GM18909 (cell line): ENCODE data around the gene PICALM.
A peak's percentile ranks its signal among the peaks of the same experiment; 100 is the strongest.
"Not testable (repeated sequence)": the region's sequence is repeated elsewhere in the genome, so short reads cannot be mapped to it uniquely, and the experiment has no call there.

Experiments used
- ATAC-seq: cut with Tn5 transposase; IDR thresholded peaks from one replicate; pipeline ENCODE4 v1.9.1; 2021; ENCODE audit warnings: mild to moderate bottlenecking; ENCODE audit not compliant: unreplicated experiment, poor library complexity

The PICALM gene

GRCh38 chr11:86002431-86002830 is 66.5 kb downstream of the PICALM start:
- no peak for ATAC-seq

- no peak for ATAC-seq
Measured at GRCh38 chr11:85991508-85991907, 77.4 kb downstream of the PICALM start.

- no peak for ATAC-seq
Measured at GRCh38 chr11:85989746-85990145, 79.1 kb downstream of the PICALM start.

- ATAC-seq, result no peak
Measured at GRCh38 chr11:85988780-85989179, 80.1 kb downstream of the PICALM start.

GRCh38 chr11:85977751-85978160 is 91.1 kb downstream of the PICALM start:
- ATAC-seq, result no peak

- ATAC-seq, result no peak
Measured at GRCh38 chr11:85976525-85976924, 92.4 kb downstream of the PICALM start.

GRCh38 chr11:85974122-85974521 is 94.8 kb downstream of the PICALM start:
- ATAC-seq, result no peak

GRCh38 chr11:85970593-85970992 is 98.3 kb downstream of the PICALM start:
- no peak for ATAC-seq

GRCh38 chr11:85967457-85967856 is 101.4 kb downstream of the PICALM start:
- ATAC-seq, result no peak

GRCh38 chr11:85965202-85965601 is 103.7 kb downstream of the PICALM start:
- ATAC-seq, result no peak

- ATAC-seq, result no peak
Measured at GRCh38 chr11:85961930-85962363, 106.9 kb downstream of the PICALM start.

- ATAC-seq, result no peak
Measured at GRCh38 chr11:85961130-85961529, 107.8 kb downstream of the PICALM start.

GRCh38 chr11:85960678-85961077 is 108.2 kb downstream of the PICALM start:
- no peak for ATAC-seq

- ATAC-seq, result no peak
Measured at GRCh38 chr11:85955531-85955930, 113.4 kb downstream of the PICALM start.

- no peak for ATAC-seq
Measured at GRCh38 chr11:85953491-85954143, 115.3 kb downstream of the PICALM start.

GRCh38 chr11:85952108-85952485 is 116.8 kb downstream of the PICALM start:
- ATAC-seq, result not testable (repeated sequence)

GRCh38 chr11:85951428-85952107 is 117.3 kb downstream of the PICALM start:
- no peak for ATAC-seq

GRCh38 chr11:85951049-85951405 is 117.9 kb downstream of the PICALM start:
- no peak for ATAC-seq

GRCh38 chr11:85950317-85951048 is 118.4 kb downstream of the PICALM start:
- ATAC-seq, result no peak

- ATAC-seq, result no peak
Measured at GRCh38 chr11:85949798-85950197, 119.1 kb downstream of the PICALM start.

GRCh38 chr11:85948884-85949283 is 120.0 kb downstream of the PICALM start:
- ATAC-seq, result peak; percentile 36
